GM12801 (cell line): ENCODE data around the gene PRKAG1.

Experiments used
- CTCF ChIP-seq: IDR thresholded peaks from one replicate; pipeline ENCODE4 v1.5.1; 2011; ENCODE audit warnings: control low read depth; ENCODE audit not compliant: insufficient read length; ENCODE audit errors: extremely low read depth

The PRKAG1 gene

GRCh38 chr12:48980953-48981756 is 37.4 kb downstream of the PRKAG1 start:
- no peak for TF ChIP-seq CTCF

DNA sequence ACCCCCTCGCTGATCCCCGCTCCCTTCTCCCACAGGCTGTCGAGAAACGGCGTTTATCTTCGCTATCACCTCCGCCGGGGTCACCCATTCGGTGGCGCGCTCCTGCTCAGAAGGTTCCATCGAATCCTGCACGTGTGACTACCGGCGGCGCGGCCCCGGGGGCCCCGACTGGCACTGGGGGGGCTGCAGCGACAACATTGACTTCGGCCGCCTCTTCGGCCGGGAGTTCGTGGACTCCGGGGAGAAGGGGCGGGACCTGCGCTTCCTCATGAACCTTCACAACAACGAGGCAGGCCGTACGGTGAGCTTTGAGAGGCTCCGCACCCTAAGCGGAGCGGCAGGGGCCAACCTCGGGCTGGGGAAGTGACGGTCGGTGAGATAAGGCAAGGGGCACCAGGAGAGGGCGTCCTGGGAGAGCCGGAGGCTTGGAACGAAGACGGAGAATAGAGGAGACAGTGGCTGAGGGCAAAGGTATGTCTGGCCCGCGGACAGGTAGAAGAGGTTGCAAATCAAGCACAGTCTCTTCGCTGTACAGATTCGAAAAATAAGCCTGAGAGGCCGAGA is 38.1 kb downstream of the PRKAG1 start:
- no peak for TF ChIP-seq CTCF

- TF ChIP-seq CTCF, result no peak
Measured at GRCh38 chr12:48979602-48980388, 38.8 kb downstream of the PRKAG1 start.

DNA sequence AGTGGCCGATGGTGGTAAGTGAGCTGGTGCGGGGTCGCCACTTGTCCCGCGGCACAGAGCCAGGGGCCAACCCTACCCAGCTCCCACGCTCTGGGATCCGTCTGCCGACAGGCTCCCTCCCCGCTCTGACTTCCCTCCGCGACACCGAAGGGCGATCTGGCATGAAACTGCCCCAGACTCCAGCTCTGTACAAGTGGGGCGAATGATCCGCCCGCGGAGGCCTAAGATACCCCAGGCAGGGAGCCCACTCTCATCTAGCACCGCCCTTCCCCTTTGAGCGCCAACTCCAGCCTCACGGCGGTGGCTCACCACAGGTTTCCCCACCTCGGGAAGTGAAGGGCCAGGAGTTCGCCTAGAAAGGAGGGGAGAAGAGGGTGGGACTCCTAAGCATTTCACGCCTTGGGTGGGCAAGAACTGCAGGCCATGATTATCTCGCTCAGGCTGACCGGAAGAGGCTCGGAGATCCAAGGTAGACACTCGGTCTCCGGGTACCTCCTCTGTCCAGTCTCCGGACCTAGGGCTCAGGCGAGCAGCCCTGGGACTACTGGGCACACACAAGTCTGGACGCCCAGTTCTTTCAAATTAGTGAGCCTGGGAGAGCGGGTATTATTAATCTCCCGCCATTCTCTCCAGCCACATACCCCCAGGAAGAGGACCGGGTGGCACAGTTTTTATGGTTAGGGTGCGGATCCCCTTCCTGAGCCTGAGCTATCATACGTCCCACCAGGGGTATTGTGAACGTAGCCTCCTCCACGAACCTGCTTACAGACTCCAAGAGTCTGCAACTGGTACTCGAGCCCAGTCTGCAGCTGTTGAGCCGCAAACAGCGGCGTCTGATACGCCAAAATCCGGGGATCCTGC is 39.6 kb downstream of the PRKAG1 start:
- TF ChIP-seq CTCF, result no peak

DNA sequence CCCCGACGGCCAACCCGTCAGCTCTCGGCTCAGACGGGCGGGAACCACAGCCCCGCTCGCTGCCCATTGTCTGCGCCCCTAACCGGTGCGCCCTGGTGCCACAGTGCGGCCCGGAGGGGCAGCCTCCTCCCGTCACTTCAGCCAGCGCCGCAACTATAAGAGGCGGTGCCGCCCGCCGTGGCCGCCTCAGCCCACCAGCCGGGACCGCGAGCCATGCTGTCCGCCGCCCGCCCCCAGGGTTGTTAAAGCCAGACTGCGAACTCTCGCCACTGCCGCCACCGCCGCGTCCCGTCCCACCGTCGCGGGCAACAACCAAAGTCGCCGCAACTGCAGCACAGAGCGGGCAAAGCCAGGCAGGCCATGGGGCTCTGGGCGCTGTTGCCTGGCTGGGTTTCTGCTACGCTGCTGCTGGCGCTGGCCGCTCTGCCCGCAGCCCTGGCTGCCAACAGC is 40.3 kb downstream of the PRKAG1 start, which contains the start of gene WNT1:
Gene WNT1, plus strand, starts transcription at position 32 of the 450 bp plus-strand sequence. Its CDS starts 329 bp downstream, at position 361.
- no peak for TF ChIP-seq CTCF

DNA sequence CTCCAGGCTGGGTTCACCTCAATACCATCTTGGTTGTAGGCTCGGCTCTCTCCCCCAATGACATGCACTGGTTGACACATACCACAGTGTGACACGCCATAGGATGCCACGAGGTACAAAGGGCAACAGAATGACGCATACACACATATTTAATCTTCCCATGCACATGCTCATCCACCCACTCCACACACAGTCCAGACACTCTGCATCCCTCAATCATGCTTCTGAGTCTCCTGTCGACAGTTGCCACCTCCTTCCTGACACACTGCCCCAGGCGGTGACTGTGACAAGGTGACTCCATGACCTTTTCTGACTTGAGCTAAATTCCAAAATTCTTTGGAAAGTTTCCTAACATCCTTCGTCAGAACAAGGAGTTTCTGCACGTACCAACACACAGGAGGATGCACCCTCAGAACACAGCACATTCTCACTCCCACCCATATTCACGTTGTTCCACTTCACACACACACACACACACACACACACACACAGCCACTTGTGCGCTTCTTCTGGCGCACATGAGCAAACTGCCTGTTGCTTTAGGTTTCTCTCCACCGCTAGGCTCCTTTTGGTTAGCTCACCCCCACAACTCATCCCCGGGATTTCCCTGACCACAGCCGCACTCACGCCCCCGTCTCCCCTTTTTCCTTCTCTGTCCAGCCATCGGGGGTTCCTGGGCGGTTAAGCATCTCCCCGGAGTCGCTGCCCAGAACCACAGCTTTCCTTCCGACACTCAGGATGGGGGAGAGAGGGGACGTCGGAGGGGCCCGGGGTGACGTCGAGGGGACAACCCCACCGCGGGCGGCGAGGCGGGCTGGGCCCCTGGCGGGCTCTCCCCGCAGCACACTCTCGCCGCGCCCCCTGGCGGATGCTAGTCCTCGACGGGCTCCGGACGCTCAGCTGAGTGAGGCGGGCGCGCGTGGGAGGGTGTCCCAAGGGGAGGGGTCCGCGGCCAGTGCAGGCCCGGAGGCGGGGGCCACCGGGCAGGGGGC is 41.0 kb downstream of the PRKAG1 start:
- no peak for TF ChIP-seq CTCF
